Measurements from ENCODE around the gene ATAT1. TPM values are rescaled to one million over a fixed set of nuclear protein-coding genes. Genes with fewer than 3 reads are reported as not detected.

The ATAT1 gene
- total RNA-seq, 4 donors from 2014 or later: 8.5 to 10.2 (median 10.1) TPM; not detected in 1

DNA sequence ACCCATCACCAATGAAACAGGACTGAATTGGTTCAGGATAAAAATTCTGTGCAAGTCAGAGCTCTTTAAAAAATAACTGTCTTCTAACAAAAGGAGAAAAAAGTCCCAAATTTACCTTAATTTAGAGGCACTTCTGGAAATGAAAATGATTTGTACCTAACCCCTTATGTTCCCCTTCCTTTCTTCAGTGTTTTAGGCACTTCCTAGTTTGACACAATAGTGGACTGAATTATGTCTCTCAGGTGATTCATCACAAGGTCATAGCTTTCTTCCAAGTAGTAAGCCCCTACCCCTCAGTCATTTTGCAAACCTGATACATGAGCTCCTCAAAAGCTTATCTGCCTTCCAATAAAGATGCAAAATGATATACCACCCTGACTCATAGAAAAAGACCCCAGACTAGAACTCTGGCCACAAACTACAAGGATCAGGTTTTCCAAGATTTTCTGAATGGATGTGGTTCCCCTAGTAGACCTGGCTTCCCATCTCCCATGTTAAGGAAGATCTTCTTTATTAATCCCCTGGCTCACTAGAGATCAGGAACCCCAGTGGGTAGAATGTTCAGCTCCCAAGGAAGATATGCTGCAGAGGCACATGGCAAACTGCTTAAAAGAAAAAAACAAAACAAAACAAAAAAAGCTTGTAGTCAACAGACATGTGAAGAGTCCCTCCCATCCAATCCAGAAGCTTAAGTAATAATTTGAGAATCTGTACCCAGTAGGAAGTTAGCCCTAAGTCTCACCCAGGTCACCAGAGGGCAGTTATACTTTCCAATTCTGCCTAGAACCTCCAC, 13.2 kb upstream of the ATAT1 start:
- Histone ChIP-seq H3K4me1 (peaks cover 0 to 22% of the 10 kb centered on the region in 2 donors), H3K27me3 (no peaks in the 10 kb centered on the region), H3K4me3 (peak overlapping the region; percentile 78 to 99), H3K36me3 (no peaks in the 10 kb centered on the region), H3K9me3 (no peaks in the 10 kb centered on the region), H3K27ac (peak overlapping the region; percentile 98 to 100)
- no peak for DNase-seq
- TF ChIP-seq, protein P1, sequence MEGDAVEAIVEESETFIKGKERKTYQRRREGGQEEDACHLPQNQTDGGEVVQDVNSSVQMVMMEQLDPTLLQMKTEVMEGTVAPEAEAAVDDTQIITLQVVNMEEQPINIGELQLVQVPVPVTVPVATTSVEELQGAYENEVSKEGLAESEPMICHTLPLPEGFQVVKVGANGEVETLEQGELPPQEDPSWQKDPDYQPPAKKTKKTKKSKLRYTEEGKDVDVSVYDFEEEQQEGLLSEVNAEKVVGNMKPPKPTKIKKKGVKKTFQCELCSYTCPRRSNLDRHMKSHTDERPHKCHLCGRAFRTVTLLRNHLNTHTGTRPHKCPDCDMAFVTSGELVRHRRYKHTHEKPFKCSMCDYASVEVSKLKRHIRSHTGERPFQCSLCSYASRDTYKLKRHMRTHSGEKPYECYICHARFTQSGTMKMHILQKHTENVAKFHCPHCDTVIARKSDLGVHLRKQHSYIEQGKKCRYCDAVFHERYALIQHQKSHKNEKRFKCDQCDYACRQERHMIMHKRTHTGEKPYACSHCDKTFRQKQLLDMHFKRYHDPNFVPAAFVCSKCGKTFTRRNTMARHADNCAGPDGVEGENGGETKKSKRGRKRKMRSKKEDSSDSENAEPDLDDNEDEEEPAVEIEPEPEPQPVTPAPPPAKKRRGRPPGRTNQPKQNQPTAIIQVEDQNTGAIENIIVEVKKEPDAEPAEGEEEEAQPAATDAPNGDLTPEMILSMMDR (IDR thresholded peaks at IDR 0.05): no peak
- no peak for TF ChIP-seq POLR2A (IDR thresholded peaks at IDR 0.05)
- intact Hi-C loops (cut with DNase I; ENCODE audit: low total_unique reads): no loop called here

DNA sequence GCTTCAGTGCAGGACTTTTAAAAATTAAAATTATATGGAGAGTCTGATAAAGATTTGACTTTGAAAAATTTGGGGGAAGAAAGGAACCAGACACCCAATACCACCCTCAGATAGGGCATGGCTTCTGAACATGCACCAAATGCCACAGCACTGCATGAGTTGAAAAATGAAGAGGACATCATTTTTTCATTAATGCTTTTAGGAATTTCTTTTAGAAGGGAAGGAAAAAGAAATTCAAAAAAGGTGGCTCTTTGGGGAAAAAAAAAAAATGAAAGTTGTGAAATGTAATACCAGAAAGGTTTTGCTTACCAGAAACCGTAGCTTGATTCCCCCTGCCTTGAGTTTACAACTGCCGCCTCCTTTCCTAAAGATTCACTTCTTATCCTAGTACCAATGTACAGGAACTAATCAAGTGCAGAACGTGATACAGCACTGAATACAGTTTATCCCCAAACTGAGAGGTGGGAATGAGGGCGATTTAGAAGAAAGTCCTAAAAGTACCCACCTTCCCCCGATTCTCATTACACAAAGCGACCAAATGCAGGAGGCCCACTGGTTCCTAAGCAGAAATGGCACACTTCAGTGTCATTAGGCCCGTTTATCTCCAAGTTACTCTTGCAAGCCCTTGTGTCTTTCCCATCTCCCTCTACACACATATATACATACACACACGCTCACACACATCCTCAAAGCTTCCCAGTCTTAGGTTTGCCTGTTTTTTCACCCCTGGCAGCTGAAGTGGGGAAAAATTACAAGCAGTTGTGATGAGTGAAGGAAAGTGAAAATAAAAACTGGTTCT, 12.4 kb upstream of the ATAT1 start:
- Histone ChIP-seq H3K4me3 (peak overlapping the region; percentile 78 to 99), H3K27me3 (no peaks in the 10 kb centered on the region), H3K9me3 (no peaks in the 10 kb centered on the region), H3K4me1 (peaks cover 0 to 30% of the 10 kb centered on the region in 2 donors), H3K27ac (peak overlapping the region; percentile 98 to 100), H3K36me3 (no peaks in the 10 kb centered on the region)
- TF ChIP-seq, protein P1 (IDR thresholded peaks at IDR 0.05): no peak
- no peak for TF ChIP-seq POLR2A (IDR thresholded peaks at IDR 0.05)
- DNase-seq: no peak
- intact Hi-C loops (cut with DNase I; ENCODE audit: low total_unique reads): no loop called here

DNA sequence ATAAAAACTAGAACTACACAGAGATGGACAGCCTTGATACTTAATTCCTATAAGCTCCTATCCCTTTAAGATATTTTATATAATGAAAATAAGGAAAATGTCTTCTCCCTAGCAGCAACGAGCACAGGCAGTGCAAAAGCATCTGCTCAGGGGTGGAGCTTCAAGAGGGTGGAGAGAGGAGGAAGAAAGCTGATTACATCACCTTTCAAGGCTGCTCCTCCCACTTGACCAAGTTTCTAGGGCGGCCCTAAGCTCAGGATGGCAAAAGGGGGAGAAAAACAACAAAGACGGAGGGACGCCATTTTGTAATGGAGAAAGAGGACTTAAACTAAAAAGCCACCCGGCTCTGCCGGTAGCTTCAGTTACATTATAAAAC, 11.8 kb upstream of the ATAT1 start:
- no peaks in the 10 kb centered on the region for H3K36me3 ChIP-seq
- TF ChIP-seq, protein P1 (IDR thresholded peaks at IDR 0.05): no peak
- TF ChIP-seq POLR2A (IDR thresholded peaks at IDR 0.05): peak; percentile 88 to 100
- no peaks in the 10 kb centered on the region for H3K27me3 ChIP-seq
- no peaks in the 10 kb centered on the region for H3K9me3 ChIP-seq
- H3K27ac ChIP-seq: peak overlapping the region; percentile 98 to 100
- H3K4me1 ChIP-seq: peaks cover 0 to 30% of the 10 kb centered on the region in 2 donors
- DNase-seq: peak; percentile 83 to 95
- intact Hi-C loops (cut with DNase I; ENCODE audit: low total_unique reads): no loop called here
- peak overlapping the region; percentile 78 to 99 for H3K4me3 ChIP-seq

DNA sequence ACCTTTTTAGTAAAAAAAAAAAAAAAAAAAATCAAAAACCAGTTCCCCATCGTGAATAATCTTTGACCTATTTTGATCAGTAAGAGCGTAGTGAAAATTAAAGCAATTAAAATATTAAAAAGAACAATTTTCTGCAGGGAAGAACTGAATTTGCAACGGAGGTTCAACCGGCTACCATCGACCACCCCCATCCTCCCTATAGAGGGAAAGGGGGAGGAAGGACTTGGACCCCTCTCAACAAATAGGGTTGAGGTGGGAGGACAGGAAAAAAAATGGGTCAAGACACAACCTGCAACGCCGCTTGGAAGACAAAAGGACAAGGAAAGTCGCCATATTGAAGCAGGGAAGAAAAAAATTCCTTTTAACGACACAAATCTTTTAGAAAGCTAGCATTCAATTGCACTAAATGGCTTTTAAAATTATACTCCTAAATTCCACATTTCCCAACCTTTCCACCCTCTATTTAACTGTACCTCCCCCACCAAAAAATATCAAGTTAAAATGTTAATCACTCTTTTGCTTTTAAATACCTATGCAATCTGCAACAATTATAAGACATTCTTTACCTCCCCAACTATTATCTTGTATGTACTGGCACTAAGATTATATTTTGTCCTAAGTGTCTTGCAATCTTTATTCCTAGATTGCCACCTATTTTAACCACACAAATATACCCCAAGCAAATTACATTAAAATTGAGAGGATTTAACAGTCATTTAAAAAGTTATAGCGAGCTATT, 11.3 kb upstream of the ATAT1 start:
- Histone ChIP-seq H3K36me3 (no peaks in the 10 kb centered on the region), H3K27ac (peak overlapping the region; percentile 98 to 100), H3K4me3 (peak overlapping the region; percentile 78 to 99), H3K9me3 (no peaks in the 10 kb centered on the region), H3K4me1 (peaks cover 0 to 30% of the 10 kb centered on the region in 2 donors), H3K27me3 (no peaks in the 10 kb centered on the region)
- peak in 1 of 2 donors; percentile 53 for DNase-seq
- TF ChIP-seq POLR2A (IDR thresholded peaks at IDR 0.05): no peak
- TF ChIP-seq, protein P1 (IDR thresholded peaks at IDR 0.05): no peak
- intact Hi-C loops (cut with DNase I; ENCODE audit: low total_unique reads): no loop called here
